Activated effector memory CD4-positive, alpha-beta T cell treated with Interleukin-2 at 50 U/mL for 16 hours (primary cell): Measurements from ENCODE around the gene KCP.
"Not testable (repeated sequence)": the region's sequence is repeated elsewhere in the genome, so short reads cannot be mapped to it uniquely, and the experiment has no call there.

Source experiments
- DNase-seq: peaks from one replicate; pipeline ENCODE4 v3.0.0-alpha.2; 2020

The KCP gene

GRCh38 chr7:128920913-128921582 is 10.5 kb upstream of the KCP start:
- no peak for DNase-seq

GRCh38 chr7:128919881-128920799 is 9.6 kb upstream of the KCP start:
- DNase-seq = no peak

GRCh38 chr7:128919241-128919640 is 8.7 kb upstream of the KCP start:
- DNase-seq = no peak

- no peak for DNase-seq
Measured at GRCh38 chr7:128918016-128918665, 7.6 kb upstream of the KCP start.

GRCh38 chr7:128917122-128917521 is 6.6 kb upstream of the KCP start:
- no peak for DNase-seq

GRCh38 chr7:128916643-128916915 is 6.1 kb upstream of the KCP start:
- DNase-seq = no peak

GRCh38 chr7:128915841-128916642 is 5.5 kb upstream of the KCP start:
- DNase-seq = no peak

- no peak for DNase-seq
Measured at GRCh38 chr7:128915271-128915819, 4.8 kb upstream of the KCP start.

GRCh38 chr7:128914566-128915151 is 4.2 kb upstream of the KCP start:
- no peak for DNase-seq

GRCh38 chr7:128913870-128914565 is 3.5 kb upstream of the KCP start:
- no peak for DNase-seq

- DNase-seq = not testable (repeated sequence)
Measured at GRCh38 chr7:128912709-128913495, 2.4 kb upstream of the KCP start.

- no peak for DNase-seq
Measured at GRCh38 chr7:128912281-128912680, 1.8 kb upstream of the KCP start.

GRCh38 chr7:128911423-128912031 is 1.0 kb upstream of the KCP start:
- no peak for DNase-seq

GRCh38 chr7:128909625-128910568 is 612 bp downstream of the KCP start:
- no peak for DNase-seq

GRCh38 chr7:128908750-128909624 is 1.5 kb downstream of the KCP start:
- no peak for DNase-seq

GRCh38 chr7:128906766-128907559 is 3.5 kb downstream of the KCP start:
- DNase-seq = no peak
